Progenitor cell of endocrine pancreas (in vitro differentiated cells): ENCODE measurements around the gene BTD. TPM values are rescaled to one million over a fixed set of nuclear protein-coding genes. Genes with fewer than 3 reads are reported as not detected.

ENCODE experiments used
- DNase-seq: peaks from one replicate; pipeline ENCODE4 v3.0.0; 2021; ENCODE audit warnings: low spot score; ENCODE audit not compliant: unreplicated experiment
- H3K27ac Mint-ChIP-seq: 2 replicates; pipeline ENCODE4 v1.8.0; 2021; ENCODE audit warnings: mild to moderate bottlenecking, moderate library complexity, mixed read lengths
- H3K27me3 Mint-ChIP-seq: 2 replicates; pipeline ENCODE4 v1.8.0; 2021; ENCODE audit warnings: mixed read lengths
- H3K36me3 Mint-ChIP-seq: 2 replicates; pipeline ENCODE4 v1.8.0; 2022; ENCODE audit warnings: mixed read lengths; ENCODE audit not compliant: insufficient read depth
- H3K4me1 Mint-ChIP-seq: 2 replicates; pipeline ENCODE4 v1.8.0; 2021; ENCODE audit warnings: low read depth, mixed read lengths
- H3K4me3 Mint-ChIP-seq: 2 replicates; pipeline ENCODE4 v1.8.0; 2021; ENCODE audit warnings: low read depth, mild to moderate bottlenecking, moderate library complexity, mixed read lengths
- H3K9me3 Mint-ChIP-seq: 2 replicates; pipeline ENCODE4 v1.8.0; 2021; ENCODE audit warnings: low read depth, mixed read lengths
- CTCF ChIP-seq: fragments of 200-600 bp; sonication (generic); IDR thresholded peaks from one replicate; pipeline ENCODE4 v1.5.0; 2021; ENCODE audit warnings: antibody characterized with exemption, mild to moderate bottlenecking; ENCODE audit not compliant: unreplicated experiment
- microRNA-seq: library from miRNA; unstranded; fragments of <30 nt; microRNA quantifications from one replicate; pipeline ENCODE4 v1.1.0, GENCODE V29; 2020; ENCODE audit warnings: borderline number of aligned reads; ENCODE audit not compliant: unreplicated experiment
- total RNA-seq: library from RNA; stranded (reverse); gene quantifications from 2 replicates; pipeline ENCODE4 v1.2.1, GENCODE V29; 2021

Gene BTD
- total RNA-seq, 1 donor from 2014 or later = 26.9 TPM

DNA sequence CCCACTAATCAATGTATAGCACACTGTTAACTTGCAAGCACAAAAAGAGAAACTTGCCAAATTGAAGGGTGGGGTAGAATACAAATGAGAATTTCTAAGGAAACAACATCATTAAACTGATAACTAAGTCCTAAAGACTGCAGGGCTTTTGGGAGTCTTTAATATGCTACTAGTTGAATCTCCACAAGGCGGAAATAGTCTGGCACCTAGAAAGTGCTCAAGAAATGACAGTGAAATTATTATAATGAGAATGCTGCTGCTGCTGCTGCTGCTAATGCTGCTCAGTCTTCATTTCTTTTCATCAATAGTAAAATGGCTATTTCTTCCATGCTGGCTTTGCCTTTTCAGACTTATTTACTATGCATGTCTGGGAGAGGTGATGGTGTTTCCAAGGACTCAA, 91.8 kb downstream of the BTD start:
- peak; percentile 27 for TF ChIP-seq CTCF
- Mint-ChIP-seq H3K27ac (no peak overlapping the region), H3K27me3 (no peaks in the 10 kb centered on the region), H3K4me3 (no peak overlapping the region), H3K9me3 (no peaks in the 10 kb centered on the region), H3K36me3 (peaks cover 24% of the 10 kb centered on the region), H3K4me1 (peaks cover 4% of the 10 kb centered on the region)
- DNase-seq = no peak

DNA sequence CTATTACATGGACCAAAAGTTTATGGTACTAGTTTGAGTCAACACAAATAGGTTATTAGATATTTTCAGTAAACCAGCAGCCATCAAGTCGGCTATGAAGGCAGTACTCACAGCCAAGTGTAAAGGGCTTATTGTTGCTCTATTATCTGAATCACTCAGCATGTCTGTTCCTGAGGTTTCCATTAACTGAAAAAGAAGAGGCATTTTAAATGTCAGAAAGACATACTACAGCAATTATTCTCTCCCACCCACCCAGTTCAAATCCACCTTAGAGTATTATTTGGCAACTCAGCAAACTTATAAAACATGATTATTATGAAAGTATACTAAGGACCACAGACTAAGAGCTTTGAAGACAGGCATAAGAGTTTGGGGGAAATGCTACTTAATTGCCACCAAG, 93.1 kb downstream of the BTD start:
- no peak for DNase-seq
- H3K36me3 Mint-ChIP-seq = peaks cover 29% of the 10 kb centered on the region
- H3K27ac Mint-ChIP-seq = peak overlapping the region; percentile 9
- no peaks in the 10 kb centered on the region for H3K27me3 Mint-ChIP-seq
- peaks cover 4% of the 10 kb centered on the region for H3K4me1 Mint-ChIP-seq
- peaks cover 3% of the 10 kb centered on the region for H3K9me3 Mint-ChIP-seq
- no peak for TF ChIP-seq CTCF
- no peak overlapping the region for H3K4me3 Mint-ChIP-seq

Small RNA genes lying within 50 kb of the gene (microRNA-seq; reads per million reads assigned to microRNA genes)
- gene MIR3134 = not detected

Other genes with a start within 250 kb of the BTD start
- 28.0 and 28.2 TPM in 2 replicates for gene METTL6, start 174.2 kb upstream of the BTD start, total RNA-seq
- 28.2 TPM in 2 replicates for gene EAF1, start 174.1 kb upstream of the BTD start, total RNA-seq
- gene COLQ, start 80.0 kb upstream of the BTD start, total RNA-seq = 9.2 and 9.9 TPM in 2 replicates
- gene HACL1, start 176 bp upstream of the BTD start, total RNA-seq = 24.4 and 25.9 TPM in 2 replicates
- 63.7 and 66.1 TPM in 2 replicates for gene ANKRD28, start 196.2 kb downstream of the BTD start, total RNA-seq